Measurements from ENCODE around the gene SBF2. TPM values are rescaled to one million over a fixed set of nuclear protein-coding genes. Genes with fewer than 3 reads are reported as not detected.

The SBF2 gene
- total RNA-seq, 1 donor from 2014 or later: 34.5 TPM

DNA sequence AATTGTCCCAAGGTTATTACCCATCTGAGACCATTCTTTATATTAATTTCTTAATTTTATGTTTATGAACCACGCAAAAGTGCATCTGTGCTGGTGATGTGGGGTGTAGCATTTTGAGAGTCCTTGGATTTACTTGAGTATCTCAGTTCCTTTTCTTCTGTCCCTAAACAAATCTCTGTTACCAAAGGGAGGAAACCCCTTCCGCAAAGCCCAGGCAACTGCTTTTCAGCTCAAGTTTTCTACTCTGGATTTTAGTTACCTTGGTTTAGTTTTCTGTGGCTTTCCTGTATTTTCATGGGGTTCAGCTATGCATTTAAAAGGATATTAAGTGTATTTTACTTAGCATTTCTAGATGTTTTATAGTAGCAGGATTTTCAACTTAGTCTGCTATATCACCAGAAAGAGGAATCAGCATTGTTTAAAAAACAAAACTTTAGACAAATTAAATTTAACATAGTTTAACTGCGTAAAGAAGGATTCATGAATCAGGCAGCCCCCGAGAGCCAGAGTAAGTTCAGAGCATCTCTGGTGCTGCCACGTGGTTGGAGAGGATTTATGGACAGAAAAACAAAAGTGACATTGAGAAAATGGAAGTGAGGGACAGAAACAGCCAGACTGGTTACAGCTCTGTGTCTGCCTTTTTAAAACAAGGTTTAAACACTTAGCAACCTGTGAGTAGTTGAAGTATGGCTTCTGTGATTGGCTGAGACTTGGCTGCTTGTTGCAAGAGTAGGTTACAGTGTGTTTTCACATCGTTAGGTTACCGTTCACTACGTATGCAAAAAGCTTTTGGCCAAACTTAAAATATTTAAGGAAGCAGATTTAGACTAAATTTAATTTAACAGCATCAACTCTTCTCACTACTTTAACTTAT is 20.4 kb upstream of the SBF2 start:
- TF ChIP-seq, protein P1, sequence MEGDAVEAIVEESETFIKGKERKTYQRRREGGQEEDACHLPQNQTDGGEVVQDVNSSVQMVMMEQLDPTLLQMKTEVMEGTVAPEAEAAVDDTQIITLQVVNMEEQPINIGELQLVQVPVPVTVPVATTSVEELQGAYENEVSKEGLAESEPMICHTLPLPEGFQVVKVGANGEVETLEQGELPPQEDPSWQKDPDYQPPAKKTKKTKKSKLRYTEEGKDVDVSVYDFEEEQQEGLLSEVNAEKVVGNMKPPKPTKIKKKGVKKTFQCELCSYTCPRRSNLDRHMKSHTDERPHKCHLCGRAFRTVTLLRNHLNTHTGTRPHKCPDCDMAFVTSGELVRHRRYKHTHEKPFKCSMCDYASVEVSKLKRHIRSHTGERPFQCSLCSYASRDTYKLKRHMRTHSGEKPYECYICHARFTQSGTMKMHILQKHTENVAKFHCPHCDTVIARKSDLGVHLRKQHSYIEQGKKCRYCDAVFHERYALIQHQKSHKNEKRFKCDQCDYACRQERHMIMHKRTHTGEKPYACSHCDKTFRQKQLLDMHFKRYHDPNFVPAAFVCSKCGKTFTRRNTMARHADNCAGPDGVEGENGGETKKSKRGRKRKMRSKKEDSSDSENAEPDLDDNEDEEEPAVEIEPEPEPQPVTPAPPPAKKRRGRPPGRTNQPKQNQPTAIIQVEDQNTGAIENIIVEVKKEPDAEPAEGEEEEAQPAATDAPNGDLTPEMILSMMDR (IDR thresholded peaks at IDR 0.05): no peak
- H3K9me3 ChIP-seq: no peaks in the 10 kb centered on the region
- no peak for DNase-seq (ENCODE audit: low spot score in 2 of 2)
- peaks cover 4 to 9% of the 10 kb centered on the region in 2 donors for H3K4me1 ChIP-seq
- H3K27ac ChIP-seq: no peak overlapping the region
- H3K36me3 ChIP-seq: no peaks in the 10 kb centered on the region
- H3K4me3 ChIP-seq: no peak overlapping the region
- H3K27me3 ChIP-seq: no peaks in the 10 kb centered on the region
- intact Hi-C loops (cut with DNase I): no loop called here

DNA sequence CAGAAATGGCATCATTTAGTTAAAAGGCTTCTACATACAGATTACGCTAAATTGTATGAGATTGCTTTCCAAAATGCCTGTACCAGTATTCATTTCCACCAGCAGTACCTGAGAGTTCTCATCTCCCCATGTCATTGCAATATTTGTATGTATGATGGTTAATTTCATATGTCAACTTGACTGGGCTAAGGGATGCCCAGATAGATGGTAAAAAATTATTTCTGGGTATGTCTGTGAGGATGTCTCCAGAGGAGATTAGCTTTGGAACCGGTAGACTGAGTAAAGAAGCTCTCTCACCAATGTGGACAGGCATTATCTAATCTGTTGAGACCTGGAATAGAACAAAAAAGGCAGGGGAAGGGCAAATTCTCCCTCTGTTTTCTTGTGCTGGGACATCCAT is 17.8 kb upstream of the SBF2 start:
- TF ChIP-seq, protein P1 (IDR thresholded peaks at IDR 0.05): no peak
- Histone ChIP-seq H3K4me3 (no peak overlapping the region), H3K27me3 (no peaks in the 10 kb centered on the region), H3K9me3 (no peaks in the 10 kb centered on the region), H3K27ac (no peak overlapping the region), H3K36me3 (no peaks in the 10 kb centered on the region), H3K4me1 (peaks cover 1 to 29% of the 10 kb centered on the region in 2 donors)
- no peak for DNase-seq (ENCODE audit: low spot score in 2 of 2)
- intact Hi-C loops (cut with DNase I): no loop called here

GRCh38 chr11:10310301-10310841 is 16.4 kb upstream of the SBF2 start:
- TF ChIP-seq, protein P1 (IDR thresholded peaks at IDR 0.05): no peak
- peak overlapping the region in 1 of 2 donors; percentile 76 for H3K27ac ChIP-seq
- H3K4me1 ChIP-seq: peaks cover 0 to 30% of the 10 kb centered on the region in 2 donors

DNA sequence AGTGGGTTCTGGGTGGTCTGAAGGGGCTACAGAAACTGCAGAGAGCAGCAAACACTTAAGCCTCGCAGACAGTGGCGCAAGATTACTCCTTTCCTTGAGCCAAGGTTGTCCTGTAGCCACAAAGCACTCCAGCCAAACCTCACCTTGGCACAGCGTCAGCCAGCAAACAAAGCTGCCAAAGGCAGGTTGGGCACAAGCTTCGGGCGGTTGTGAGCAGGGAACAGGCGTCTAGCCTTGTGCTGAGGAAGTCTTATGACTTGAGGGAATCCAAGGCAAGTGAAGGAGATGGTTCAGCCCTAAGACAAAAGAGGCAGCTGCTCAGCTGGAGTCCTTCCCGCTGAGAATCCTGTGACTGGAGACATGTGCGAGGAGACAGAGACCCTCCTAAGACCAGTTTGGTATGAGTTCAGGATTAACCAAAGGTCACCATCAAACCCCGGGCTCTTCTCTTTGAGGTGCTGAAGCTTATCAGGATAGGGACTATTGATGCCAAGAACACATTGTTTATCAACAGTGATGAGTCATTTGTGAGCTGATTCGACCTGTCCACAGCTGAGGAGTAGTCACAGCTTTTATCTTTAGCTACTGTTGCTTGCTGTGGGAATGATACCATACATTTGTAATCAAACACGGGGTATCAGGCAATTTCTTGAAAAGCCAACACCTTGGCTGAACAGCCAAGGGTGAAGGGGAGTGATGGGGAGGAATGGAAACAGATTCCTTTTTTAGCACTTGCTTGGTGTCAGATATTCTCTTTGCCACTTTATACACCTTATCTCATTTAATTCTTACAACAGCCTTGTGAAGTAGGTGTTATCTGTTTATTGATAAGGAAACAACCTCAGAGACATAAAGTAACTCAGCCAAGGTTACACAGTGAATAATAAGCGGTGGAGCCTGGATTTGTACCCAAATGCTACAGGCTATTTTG is 15.4 kb upstream of the SBF2 start:
- H3K9me3 ChIP-seq: no peaks in the 10 kb centered on the region
- no peaks in the 10 kb centered on the region for H3K27me3 ChIP-seq
- no peaks in the 10 kb centered on the region for H3K36me3 ChIP-seq
- peak in 1 of 2 donors; percentile 81 for DNase-seq (ENCODE audit: low spot score in 2 of 2)
- intact Hi-C loops (cut with DNase I): loop anchor here (5.0 to 10.0 kb wide), 4 partner anchors 58 to 697 kb away; no protein-coding TSS in a partner anchor
- TF ChIP-seq, protein P1 (IDR thresholded peaks at IDR 0.05): no peak
- peaks cover 0 to 31% of the 10 kb centered on the region in 2 donors for H3K4me1 ChIP-seq
- no peak overlapping the region for H3K4me3 ChIP-seq
- H3K27ac ChIP-seq: peak overlapping the region; percentile 54 to 76

More at GRCh38 chr11:10310301-10310841, 16.4 kb upstream of the SBF2 start:
- no peaks in the 10 kb centered on the region for H3K9me3 ChIP-seq
- H3K27me3 ChIP-seq: no peaks in the 10 kb centered on the region
- no peaks in the 10 kb centered on the region for H3K36me3 ChIP-seq
- intact Hi-C loops (cut with DNase I): no loop called here
- no peak overlapping the region for H3K4me3 ChIP-seq
- DNase-seq (ENCODE audit: low spot score in 2 of 2): no peak

DNA sequence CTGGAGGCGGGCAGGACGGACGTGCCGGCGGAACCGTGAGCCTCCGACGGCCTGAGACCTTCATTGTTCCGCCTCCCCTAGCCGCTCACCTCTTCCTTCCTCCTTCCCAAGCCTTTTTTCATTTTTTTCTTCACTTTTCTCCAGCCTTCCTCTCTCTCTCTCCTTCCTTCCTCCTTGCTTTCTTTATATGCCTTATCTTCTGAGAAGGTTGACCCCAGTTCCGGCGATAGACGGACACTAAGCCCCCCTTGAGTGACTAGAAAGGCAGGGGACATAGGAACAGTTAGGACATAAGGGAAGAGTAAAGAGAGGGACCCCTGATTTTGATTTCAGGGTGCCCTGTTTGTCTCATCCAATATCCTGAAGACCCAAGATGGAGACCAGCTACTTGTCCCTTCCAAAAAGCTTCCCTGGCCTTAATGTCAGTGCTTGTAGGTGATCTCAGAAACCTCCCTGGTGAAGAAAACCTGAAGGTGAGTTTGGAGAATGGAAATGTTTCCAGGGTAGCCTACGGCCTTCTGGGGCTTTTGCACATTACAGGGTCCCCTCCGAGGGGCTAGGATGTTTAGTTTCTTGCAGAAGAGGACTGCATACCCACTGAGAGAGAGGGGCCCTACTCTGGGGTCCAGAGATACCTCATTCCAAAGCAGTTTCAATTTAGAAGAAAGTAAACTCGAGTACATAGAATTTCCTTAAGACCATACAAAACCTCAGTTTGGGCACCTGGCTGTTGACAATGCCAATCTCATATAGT is 14.4 kb upstream of the SBF2 start:
- Histone ChIP-seq H3K9me3 (no peaks in the 10 kb centered on the region), H3K4me3 (peak overlapping the region; percentile 69 to 85), H3K36me3 (no peaks in the 10 kb centered on the region), H3K4me1 (peaks cover 0 to 32% of the 10 kb centered on the region in 2 donors), H3K27ac (peak overlapping the region; percentile 70 to 76), H3K27me3 (no peaks in the 10 kb centered on the region)
- DNase-seq (ENCODE audit: low spot score in 2 of 2): no peak
- TF ChIP-seq, protein P1 (IDR thresholded peaks at IDR 0.05): no peak
- intact Hi-C loops (cut with DNase I): loop anchor here (1.0 to 10.0 kb wide), 5 partner anchors 14 to 696 kb away; no protein-coding TSS in a partner anchor
